K562 (cell line): Measurements from ENCODE around the gene ZMAT3. TPM values are rescaled to one million over a fixed set of nuclear protein-coding genes. Genes with fewer than 3 reads are reported as not detected.
A peak's percentile ranks its signal among the peaks of the same experiment; 100 is the strongest.

Experiments used
- ATF1 ChIP-seq, 2 experiments: fragments of 450-650 bp in 1 of 2; IDR thresholded peaks; 2 replicates each; pipeline ENCODE4 v1.6.1; 2016; ENCODE audit warnings: missing compliant biosample characterization in 1 of 2, missing genetic modification characterization in 1 of 2
- CHD1 ChIP-seq: fragments of 200-600 bp; sonication (generic); IDR thresholded peaks from one replicate; pipeline ENCODE4 v1.6.1; 2012; ENCODE audit warnings: mild to moderate bottlenecking, moderate library complexity, low read length, inconsistent platforms
- CUX1 ChIP-seq: fragments of 200-800 bp; sonication (Bioruptor generic); IDR thresholded peaks from 2 replicates; pipeline ENCODE4 v1.6.1; 2016; ENCODE audit warnings: missing genetic modification characterization, missing compliant biosample characterization
- EP400 ChIP-seq: fragments of 450-650 bp; IDR thresholded peaks from 2 replicates; pipeline ENCODE4 v1.6.1; 2017; ENCODE audit warnings: antibody characterized with exemption, mild to moderate bottlenecking, moderate library complexity
- FOXK1 ChIP-seq: sonication (generic); formaldehyde crosslinking; IDR thresholded peaks from 2 replicates; pipeline ENCODE4 v1.8.0; 2022; ENCODE audit warnings: missing genetic modification reagents, mild to moderate bottlenecking, borderline replicate concordance
- KLF13 ChIP-seq: fragments of 450-650 bp; IDR thresholded peaks from 2 replicates; pipeline ENCODE4 v1.6.1; 2016; ENCODE audit warnings: missing genetic modification characterization, low read depth, mild to moderate bottlenecking, missing compliant biosample characterization, moderate library complexity, borderline replicate concordance
- MAZ ChIP-seq, 2 experiments: fragments of 450-650 bp in 1 of 2; sonication (generic) in 1 of 2; formaldehyde crosslinking; IDR thresholded peaks in 1 of 2; conservative IDR thresholded peaks in 1 of 2; 2 replicates each; pipeline versions ENCODE4 v1.4.0 to v1.5.0; 2020; ENCODE audit warnings: mild to moderate bottlenecking in 1 of 2, missing genetic modification reagents in 1 of 2
- MEIS2 ChIP-seq: fragments of 450-650 bp; IDR thresholded peaks from 2 replicates; pipeline ENCODE4 v1.6.1; 2014; ENCODE audit warnings: mild to moderate bottlenecking; ENCODE audit not compliant: partially characterized antibody
- NCOR1 ChIP-seq: fragments of 450-650 bp; IDR thresholded peaks from 2 replicates; pipeline ENCODE4 v1.6.1; 2016; ENCODE audit warnings: mild to moderate bottlenecking, moderate library complexity
- NR1H2 ChIP-seq: sonication (generic); formaldehyde crosslinking; IDR thresholded peaks from 2 replicates; pipeline ENCODE4 v1.4.0; 2020; ENCODE audit warnings: mild to moderate bottlenecking, missing genetic modification reagents
- PML ChIP-seq: IDR thresholded peaks from 2 replicates; pipeline ENCODE4 v1.6.1; 2012; ENCODE audit warnings: low read length, inconsistent platforms
- SIN3A ChIP-seq, 2 experiments: fragments of 150-350 bp in 1 of 2; IDR thresholded peaks; 2 replicates each; pipeline ENCODE4 v1.6.1; 2011 to 2016; ENCODE audit warnings: borderline replicate concordance in 2 of 2, low read depth in 2 of 2, low read length in 2 of 2, mild to moderate bottlenecking in 2 of 2, moderate library complexity in 2 of 2; ENCODE audit not compliant: control insufficient read depth in 1 of 2
- SIRT6 ChIP-seq: IDR thresholded peaks from one replicate; pipeline ENCODE4 v1.6.1; 2012; ENCODE audit warnings: low read depth, mild to moderate bottlenecking, control low read depth, inconsistent platforms, low read length, moderate library complexity
- UBTF ChIP-seq, 2 experiments: IDR thresholded peaks; 2 replicates each; pipeline ENCODE4 v1.6.1; 2012; ENCODE audit warnings: improper control_type of control experiment in 2 of 2, low read depth in 2 of 2, low read length in 2 of 2, borderline replicate concordance in 1 of 2
- ZNF551 ChIP-seq: fragments of 250-450 bp; sonication (Bioruptor Pico); IDR thresholded peaks from 2 replicates; pipeline ENCODE4 v1.5.0; 2021; ENCODE audit warnings: mild to moderate bottlenecking, moderate library complexity
- ZNF668 ChIP-seq: fragments of 250-450 bp; sonication (Bioruptor Pico); IDR thresholded peaks from 2 replicates; pipeline ENCODE4 v1.8.0; 2022; ENCODE audit warnings: mild to moderate bottlenecking, inconsistent platforms
- polyA plus RNA-seq, 8 experiments: library from polyadenylated mRNA; depleted of rRNA in 4 of 8; stranded (reverse) in 5 of 8; unstranded in 3 of 8; fragments of >200 nt; fragmentation: Nextera tagmentation in 2 of 8; fragmentation: Illumina TruSeq in 1 of 8; extraction: Ambion mirVana in 2 of 8; extraction: Trizol in 1 of 8; gene quantifications; 2 replicates each; pipeline versions ENCODE4 v1.2.1 to v1.2.3, GENCODE V29; 2011 to 2014; ENCODE audit warnings: inconsistent platforms in 1 of 8, missing spikeins in 1 of 8
- total RNA-seq, 7 experiments: library from RNA; depleted of rRNA in 6 of 7; stranded (reverse); fragments of >200 nt in 6 of 7; fragmentation: Illumina TruSeq in 2 of 7; extraction: Trizol in 2 of 7; gene quantifications; 2 replicates each; pipeline versions ENCODE4 v1.2.1 to v1.2.3, GENCODE V29; 2011 to 2021; ENCODE audit warnings: low replicate concordance in 1 of 7
- TF ChIP-seq, protein P1 (sequence below): fragments of 450-650 bp; IDR thresholded peaks from 2 replicates; pipeline ENCODE4 v1.6.1; 2014; ENCODE audit warnings: low read depth, mild to moderate bottlenecking, moderate library complexity, borderline replicate concordance

Gene ZMAT3
- total and polyA plus RNA-seq, 9 of the 15 experiments (the other 6 are each of a cell fraction or from before 2014, with no cell fraction given), result 0.87 to 5.1 (median 3.9) TPM

DNA sequence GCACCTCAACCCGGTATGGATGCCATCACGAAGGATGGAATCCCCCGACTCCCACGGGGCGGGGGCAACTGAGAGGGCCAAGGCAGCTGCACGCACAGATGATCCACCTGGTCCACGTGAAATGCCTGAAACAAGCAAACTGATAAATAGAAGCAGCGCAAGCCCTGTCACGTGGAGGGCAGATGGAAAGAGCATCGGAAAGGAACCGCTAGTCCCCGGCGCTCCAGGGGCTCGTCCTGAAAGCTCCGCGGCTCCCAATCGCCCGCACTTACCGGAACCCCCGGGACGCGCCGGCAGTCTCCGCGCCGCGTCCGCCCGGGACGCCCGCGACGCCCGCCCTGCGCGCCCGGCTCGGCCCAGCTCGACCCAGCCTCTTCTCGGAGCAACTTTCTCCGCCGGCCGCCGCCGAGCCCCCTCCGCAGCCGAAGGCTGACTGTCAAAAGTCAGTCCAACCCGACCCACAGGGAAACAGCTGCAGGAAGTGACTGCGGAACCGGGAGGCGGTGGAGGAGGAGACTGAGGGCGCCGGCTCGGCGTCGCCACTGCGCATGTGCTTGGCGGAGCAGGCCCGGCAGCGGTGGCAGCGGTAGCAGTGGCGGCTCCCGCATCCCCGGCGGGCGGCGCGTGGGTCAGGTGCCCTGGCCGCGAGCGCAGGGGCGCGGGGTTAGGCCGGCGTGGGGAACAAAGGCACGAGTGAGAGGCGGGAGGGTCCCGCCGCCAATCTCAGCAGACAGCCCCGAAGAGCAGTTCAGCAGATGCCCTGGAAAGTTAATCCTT, at the start of gene ZMAT3 (continued):
- TF ChIP-seq CHD1 (peak; percentile 46), EP400 (peak; percentile 23; the same call in 1 of the 2 replicates), MEIS2 (peak; percentile 78), CUX1 (CRISPR knock-in tag) (no peak), ZNF551 (CRISPR knock-in tag) (no peak), NCOR1 (no peak), MAZ (CRISPR knock-in tag; conservative IDR thresholded peaks at IDR 0.05 in 1 of 2, IDR thresholded peaks at IDR 0.05 in 1 of 2) (peak in 1 of 2 experiments; percentile 75; a peak in 3 of 4 replicates), ATF1 (CRISPR knock-in tag; IDR thresholded peaks at IDR 0.05) (no peak), ATF1 (tag; IDR thresholded peaks at IDR 0.05) (peak; percentile 52), NR1H2 (no peak), SIN3A (IDR thresholded peaks at IDR 0.05; ENCODE audit: borderline replicate concordance in 2 of 2, control insufficient read depth in 1 of 2, low read depth in 2 of 2, low read length in 2 of 2) (peak; percentile 34 to 79; a peak in 2 of 4 replicates), SIRT6 (no peak), ZNF668 (CRISPR knock-in tag) (no peak), PML (peak; percentile 28; the same call in 1 of the 2 replicates), UBTF (IDR thresholded peaks at IDR 0.05; ENCODE audit: borderline replicate concordance in 1 of 2, low read depth in 2 of 2, low read length in 2 of 2) (peak; percentile 26 to 71; a peak in 3 of 4 replicates), FOXK1 (CRISPR knock-in tag) (no peak), KLF13 (tag) (no peak)
- TF ChIP-seq, protein P1, sequence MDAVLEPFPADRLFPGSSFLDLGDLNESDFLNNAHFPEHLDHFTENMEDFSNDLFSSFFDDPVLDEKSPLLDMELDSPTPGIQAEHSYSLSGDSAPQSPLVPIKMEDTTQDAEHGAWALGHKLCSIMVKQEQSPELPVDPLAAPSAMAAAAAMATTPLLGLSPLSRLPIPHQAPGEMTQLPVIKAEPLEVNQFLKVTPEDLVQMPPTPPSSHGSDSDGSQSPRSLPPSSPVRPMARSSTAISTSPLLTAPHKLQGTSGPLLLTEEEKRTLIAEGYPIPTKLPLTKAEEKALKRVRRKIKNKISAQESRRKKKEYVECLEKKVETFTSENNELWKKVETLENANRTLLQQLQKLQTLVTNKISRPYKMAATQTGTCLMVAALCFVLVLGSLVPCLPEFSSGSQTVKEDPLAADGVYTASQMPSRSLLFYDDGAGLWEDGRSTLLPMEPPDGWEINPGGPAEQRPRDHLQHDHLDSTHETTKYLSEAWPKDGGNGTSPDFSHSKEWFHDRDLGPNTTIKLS, result peak; percentile 47; the same call in 1 of the 2 replicates
